IPS DF 19.7 (cell line): ENCODE data around the gene OPRD1.
"Not testable (repeated sequence)": the region's sequence is repeated elsewhere in the genome, so short reads cannot be mapped to it uniquely, and the experiment has no call there.

Experiments
- DNase-seq: peaks from one replicate; pipeline ENCODE4 v3.0.0-alpha.2; 2013; ENCODE audit warnings: low read depth, low spot score

The OPRD1 gene

DNA sequence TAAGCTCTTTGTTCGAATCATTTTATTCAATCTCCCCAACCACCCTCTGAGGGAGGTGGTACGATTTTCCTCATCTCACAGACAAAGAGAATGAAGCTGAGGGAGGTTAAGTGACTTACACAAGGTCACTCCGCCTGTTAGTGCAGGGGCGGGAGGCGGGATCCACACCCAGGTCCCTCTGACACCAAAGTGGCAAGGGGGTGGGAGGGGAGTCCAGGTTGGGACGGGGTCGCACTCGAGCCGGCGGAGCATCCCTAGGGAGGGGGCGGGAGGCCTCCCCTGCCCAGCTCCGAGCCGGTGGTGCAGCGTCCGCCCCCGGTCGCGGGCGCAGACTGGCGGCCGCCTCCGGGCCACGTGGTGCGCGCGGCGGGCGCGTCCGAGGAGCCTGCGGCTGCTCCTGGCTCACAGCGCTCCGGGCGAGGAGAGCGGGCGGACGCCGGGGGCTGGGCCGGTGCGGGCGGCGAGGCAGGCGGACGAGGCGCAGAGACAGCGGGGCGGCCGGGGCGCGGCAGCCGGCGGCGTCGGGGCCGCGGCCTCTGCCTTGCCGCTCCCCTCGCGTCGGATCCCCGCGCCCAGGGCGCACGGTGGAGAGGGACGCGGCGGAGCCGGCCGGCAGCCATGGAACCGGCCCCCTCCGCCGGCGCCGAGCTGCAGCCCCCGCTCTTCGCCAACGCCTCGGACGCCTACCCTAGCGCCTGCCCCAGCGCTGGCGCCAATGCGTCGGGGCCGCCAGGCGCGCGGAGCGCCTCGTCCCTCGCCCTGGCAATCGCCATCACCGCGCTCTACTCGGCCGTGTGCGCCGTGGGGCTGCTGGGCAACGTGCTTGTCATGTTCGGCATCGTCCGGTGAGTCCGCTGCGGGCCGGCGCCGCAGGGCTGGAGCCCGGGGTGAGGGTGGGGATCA lies at the start of gene OPRD1:
TSS of gene OPRD1 (plus strand) at position 405 of the 903 bp plus-strand sequence. CDS start at position 619, 214 bp downstream.
- no peak for DNase-seq

DNA sequence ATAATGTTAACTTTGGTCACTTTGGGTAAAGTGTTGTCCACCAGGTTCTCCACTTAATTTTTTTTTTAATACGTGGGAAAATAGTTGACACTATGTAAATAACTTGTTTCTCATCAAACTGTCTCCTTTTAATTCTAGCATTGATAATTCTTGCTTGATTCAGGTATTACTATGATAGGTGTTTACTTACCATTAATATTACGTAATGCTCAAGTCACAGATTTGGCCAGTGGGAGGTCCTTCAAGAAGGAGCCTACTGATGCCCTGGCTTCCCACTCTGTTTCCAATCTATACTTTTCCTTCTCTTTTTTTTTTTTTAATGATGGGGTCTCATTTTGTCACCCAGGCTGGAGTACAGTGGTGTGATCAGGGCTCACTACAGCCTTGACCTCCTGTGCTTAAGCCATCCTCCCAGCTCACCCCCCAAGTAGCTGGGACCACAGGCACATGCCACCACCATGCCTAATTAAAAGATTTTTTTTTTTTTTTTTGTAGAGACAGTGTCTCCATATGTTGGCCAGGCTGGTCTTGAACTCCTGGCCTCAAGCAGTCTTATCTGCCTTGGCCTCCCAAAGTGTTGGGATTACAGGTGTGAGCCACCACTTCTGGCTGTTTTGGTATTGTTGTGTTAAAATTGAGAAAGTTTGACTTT lies 45.3 kb upstream of the OPRD1 start:
- no peak for DNase-seq

DNA sequence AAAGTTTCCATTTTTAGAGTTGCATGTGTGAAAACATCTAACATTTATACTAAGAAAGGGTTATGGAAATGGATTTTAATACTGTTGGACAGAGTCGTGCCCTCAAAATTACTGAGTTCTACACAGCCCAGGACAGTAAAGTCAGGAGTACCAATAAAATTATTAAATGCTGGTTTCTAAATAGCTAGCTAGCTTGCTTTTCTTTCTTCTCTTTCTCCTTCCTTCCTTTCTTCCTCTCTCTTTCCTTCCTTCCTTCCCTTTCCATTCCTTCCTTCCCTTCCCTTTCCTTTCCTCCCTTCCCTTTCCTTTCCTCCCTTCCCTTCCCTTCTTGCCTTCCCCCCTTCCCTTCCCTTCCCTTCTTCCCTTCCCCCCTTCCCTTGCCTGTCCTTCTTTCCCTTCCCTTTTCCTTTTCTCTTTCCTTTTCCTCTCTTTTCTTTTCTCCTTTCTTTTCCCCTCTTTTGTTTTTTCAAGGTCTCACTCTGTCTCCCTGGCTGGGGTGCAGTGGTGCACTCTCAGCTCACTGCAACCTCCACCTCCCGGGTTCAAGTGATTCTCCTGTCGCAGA lies 41.3 kb upstream of the OPRD1 start:
- DNase-seq = no peak

DNA sequence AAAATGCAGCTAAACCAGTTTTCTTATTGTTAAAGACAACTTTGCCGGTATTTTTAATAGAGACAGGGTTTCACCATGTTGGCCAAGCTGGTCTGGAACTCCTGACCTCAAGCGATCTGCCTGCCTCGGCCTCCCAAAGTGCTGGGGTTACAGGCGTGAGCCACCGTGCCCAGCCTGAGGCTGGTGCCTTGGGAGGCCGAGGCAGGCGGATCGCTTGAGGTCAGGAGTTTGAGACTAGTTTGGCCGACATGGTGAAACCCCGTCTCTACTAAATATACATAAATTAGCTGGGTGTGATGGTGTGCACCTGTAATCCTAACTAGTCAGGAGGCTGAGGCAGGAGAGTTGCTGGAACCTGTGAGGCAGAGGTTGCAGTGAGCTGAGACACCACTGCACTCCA lies 40.0 kb upstream of the OPRD1 start:
- DNase-seq = not testable (repeated sequence)

DNA sequence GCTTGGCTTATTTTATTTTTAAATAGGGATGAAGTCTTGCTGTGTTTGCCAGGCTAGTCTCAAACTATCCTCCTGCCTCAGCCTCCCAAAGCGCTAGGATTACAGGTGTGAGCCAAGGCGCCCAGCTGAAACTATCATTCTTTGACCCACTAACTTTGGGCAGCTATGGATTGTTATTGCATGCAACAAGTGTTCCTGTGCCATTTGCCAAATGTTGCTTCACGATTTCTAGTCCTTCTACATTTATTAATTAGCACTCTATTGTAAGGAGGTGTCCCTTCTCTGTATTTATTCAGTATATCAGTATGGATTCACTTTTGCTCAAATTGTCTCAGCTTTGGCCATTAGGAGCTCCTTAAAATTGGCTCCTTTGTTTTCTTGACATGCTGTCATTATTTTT lies 38.9 kb upstream of the OPRD1 start:
- no peak for DNase-seq

DNA sequence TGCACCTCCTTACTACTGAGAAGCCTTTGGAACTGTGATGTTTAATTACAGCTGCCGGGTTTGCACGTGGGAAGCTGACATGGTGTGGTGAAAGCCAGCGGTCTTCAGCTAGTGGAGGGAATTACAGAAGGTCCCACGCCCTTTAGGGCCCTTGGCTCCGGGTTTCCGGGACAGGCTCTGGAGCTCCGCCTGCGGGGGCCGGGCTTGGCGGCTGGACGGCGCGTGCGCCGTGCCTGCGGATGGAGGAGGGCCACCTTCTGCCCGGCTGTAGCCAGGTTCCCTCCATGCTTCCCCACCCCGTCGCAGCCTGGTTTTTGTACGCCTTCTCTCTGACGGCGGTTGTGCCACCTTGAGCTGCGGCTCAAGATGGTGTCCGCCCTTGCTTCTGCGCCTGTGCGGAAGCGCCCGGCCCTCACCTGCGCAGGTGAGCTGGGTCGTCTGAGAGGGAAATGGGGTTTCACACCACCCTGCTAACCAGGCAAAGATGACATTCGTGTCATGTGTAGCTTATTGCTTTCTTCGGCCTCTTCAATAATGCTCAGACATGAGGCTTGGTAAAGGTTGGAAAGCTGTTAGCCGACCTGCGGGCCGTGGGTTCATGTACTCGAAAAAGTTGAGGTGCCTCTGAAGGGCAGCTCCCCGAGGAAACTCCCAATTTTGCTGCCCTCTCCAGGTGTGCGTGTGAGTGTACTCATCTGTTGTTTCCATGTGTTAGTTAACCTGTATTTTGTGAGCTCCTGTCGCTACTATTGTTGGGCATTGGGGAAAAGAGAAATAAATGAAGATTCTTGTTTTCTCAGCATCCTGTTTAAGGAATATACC lies 36.6 kb upstream of the OPRD1 start:
- no peak for DNase-seq

DNA sequence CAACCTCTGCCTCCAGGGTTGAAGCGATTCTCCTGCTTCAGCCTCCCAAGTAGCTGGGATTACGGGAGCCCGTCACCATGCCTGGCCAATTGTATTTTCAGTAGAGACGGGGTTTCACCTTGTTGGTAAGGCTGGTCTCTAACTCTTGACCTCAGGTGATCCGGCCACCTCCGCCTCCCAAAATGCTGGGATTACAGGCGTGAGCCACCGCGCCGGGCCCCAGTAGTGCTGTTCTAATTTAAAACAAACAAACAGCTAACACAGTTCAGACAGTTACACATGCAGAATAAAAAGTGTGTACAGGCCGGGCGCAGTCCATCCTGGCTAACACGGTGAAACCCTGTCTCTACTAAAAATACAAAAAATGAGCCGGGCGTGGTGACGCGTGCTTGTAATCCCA lies 35.6 kb upstream of the OPRD1 start:
- no peak for DNase-seq

DNA sequence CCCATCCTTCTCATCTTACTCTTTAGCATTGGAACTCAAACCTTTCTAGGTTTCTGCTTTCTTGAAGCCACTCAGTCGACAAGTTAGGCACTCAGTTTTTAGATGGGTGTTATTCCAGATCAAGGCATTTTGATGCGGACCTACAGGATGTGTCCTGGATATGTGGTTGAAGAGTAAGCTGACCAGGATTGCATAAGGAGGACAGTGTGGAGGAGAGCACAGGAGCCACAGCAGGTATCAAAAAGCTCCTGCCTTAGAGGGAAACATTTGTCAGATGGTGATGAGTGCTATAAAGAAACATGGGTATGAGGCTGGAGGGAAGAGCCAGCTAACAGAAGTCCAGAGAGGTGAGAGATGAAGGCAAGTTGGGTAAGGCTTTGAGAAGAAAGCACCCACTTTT lies 33.9 kb upstream of the OPRD1 start:
- no peak for DNase-seq

DNA sequence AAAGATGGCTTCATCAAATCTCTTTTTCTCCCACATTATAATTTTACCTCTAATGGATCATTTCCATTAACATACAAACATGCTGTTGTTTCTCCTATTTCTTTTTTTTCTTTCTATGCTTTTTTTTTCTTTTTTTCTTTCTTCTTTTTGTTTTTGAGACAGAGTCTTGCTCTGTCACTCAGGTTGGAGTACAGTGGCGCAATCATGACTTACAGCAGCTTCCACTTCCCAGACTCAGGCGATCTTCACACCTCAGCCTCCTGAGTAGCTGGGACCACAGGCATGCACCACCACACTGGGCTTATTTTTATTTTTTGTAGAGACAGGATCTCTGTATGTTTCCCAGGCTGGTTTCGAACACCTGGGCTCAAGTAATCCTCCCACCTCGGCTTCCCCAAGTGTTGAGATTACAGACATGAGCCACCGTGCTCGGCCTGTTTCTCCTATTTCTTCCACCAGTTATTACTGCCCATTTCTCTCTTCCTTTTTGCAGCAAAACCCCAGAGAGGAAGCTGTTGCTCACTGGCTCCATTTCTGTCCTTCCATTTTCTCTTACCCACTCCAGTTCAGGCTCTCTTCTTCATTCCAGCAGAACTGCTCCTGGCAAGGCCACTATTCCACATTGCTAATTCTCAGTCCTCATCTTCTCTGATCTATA lies 32.1 kb upstream of the OPRD1 start:
- no peak for DNase-seq

DNA sequence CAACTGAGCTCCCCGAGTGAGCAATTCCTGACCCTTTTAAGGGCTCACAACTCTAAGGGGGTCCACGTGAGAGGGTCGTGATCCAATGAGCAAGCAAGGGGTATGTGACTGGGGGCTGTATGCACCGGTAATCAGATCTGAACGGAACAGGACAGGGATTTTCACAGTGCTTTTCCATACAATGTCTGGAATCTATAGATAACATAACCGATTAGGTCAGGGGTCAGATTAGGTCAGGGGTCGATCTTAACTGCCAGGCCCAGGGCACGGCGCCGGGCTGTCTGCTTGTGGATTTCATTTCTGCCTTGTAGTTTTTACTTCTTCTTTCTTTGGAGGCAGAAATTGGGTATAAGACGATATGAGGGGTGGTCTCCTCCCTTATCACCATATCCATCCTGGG lies 30.7 kb upstream of the OPRD1 start:
- no peak for DNase-seq

DNA sequence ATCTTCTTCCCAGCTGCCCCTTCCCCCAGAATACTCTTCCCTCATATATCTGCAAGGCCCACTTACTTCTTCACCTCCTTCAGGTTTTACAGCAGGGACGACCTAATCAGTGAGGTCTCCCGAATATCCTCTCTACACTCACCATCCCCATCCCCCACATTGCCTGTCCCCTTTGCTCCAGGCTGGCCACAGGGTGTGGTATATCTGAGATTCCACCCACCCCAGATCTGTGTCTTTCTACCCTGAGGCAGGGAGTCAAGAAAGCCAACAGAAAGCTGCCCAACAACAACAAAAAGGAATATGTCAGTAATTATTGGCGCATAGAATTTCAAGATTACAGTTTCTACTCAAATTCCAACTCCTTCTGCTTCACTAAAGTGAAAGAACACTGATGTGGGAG lies 30.0 kb upstream of the OPRD1 start:
- no peak for DNase-seq

DNA sequence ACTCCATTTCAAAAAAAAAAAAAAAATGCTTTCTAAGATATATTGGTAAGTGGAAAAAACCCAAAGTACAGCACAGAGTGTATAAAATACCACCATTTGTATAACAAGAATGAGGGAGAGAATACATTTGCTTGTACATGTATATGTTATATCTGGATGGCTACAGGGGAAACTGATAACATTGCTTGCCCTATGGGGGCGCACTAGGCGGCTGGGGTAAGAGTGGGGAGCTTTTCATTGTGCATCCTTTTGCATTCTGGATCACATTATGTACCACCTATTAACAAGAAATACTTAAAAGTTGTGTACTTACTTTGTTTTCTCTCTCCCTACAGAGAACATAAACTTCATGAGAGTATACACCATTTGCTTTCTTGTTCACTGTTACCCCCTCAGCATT lies 28.6 kb upstream of the OPRD1 start:
- no peak for DNase-seq

DNA sequence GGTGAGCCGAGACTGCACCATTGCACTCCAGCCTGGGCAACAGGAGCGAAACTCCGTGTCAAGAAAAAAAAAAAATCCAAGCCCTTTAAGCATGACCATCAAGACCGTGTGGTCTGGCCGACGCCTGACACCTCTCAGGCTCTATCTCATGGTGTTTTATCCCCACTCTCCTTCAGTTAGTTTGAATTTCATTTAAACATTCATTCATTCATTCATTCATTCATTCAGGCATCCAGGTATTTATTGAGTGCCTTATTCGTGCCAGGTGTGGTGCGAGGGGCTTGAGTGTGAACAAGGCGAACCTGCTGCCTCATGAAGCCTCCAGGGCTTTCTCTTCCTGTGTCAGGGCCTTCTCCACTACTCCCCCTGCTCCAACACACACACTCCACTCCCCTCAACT lies 22.6 kb upstream of the OPRD1 start:
- DNase-seq = no peak

DNA sequence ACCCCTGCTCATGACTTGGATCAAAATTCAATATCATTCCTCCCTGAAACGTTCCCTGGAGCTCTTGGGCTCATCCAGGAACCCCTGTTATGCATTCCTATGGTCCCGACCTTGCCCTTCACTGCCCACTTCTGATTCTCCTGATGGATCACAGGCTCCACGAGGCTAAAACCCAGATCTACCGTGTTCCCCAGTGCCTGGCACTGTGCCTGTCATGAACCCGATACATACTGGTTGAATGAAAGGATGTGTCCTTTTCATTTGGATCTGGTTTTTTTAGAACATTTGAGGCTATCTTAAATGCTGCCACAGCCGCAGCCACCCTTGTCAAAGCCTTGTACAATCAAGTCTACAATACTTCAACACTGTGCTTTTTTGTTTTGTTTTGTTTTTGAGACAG lies 22.2 kb upstream of the OPRD1 start:
- DNase-seq = no peak

DNA sequence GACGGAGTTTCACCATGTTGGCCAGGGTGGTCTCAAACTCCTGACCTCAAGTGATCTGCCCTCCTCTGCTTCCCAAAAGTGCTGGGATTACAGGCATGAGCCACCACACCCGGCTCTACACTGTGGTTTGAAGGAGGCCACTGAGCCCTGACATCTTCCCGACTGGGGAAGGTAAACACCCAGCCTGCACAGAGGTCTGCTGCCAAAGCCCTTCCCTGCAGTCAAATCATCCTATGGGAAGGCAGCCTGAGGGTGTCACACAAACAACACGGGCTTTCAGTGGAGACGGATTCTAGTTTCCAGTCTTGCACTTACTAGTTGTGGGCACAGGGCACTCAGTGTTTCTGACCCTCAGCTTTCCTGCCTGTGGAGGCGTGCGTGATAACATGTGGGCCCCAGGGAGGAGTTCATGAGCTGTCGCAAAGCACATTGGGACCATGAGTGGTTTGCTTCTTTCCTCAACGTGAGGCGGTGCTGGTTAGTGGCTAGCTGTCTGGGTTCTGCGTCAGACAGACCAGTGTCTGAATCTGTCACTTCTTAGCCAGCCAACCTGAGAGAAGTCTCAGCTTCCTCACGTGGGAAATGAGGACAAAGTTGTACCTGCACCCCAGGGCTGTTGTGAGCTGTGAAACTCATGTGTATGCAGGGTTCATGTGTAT lies 21.5 kb upstream of the OPRD1 start:
- DNase-seq = no peak

DNA sequence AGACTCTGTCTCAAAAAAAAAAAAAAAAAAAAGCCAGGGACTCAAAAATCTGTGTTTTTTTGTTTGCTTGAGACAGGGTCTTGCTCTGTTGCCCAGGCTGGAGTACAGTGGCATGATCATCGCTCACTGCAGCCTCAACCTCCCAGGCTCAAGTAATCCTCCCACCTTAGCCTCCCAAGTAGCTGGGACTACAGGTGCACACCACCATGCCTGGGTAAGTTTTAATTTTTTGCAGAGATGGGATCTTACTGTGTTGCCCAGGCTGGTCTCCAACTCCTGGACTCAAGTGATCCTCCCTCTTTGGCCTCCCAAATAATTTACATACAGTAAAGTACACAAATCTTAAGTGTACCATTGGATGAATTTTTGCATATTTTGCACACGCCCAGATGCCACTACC lies 20.0 kb upstream of the OPRD1 start:
- DNase-seq = not testable (repeated sequence)

DNA sequence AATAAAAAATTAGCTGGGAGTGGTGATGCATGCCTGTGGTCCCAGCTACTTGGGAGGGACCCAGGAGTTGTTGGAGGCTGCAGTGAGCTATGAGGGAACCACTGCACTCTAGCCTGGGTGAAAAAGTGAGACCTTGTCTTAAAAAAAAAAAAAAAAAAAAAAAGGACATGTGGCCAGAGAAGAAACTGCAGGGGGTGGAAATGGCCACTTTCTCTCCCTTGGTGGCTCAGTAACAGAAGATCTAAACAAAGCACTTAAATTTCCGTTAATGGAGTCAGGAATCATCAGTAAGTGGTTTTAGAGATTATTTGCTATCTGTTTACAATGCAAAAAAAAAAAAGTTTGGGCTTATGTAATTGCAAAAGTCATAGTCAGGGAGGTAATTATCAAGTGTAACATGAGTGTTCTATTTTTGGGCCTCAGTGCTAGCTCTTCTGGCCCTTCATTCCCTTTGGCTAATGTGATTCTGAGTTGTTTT lies 19.3 kb upstream of the OPRD1 start:
- DNase-seq = no peak

DNA sequence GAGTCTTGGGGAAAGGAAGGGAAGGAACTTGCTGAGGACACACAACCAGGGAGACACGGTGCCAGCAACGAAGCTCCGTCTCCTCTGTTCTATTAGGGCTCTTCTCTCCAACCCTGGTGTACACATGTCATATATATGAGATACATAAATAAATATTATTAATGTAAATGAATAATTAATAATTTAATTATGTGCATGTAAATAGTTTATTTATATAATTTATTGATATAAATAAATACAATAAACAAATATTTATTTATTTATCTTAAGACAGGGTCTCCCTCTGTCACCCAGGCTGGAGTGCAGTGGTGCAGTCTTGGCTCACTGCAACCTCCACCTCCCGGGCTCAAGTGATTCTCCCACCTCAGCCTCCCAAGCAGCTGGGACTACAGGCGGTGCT lies 17.4 kb upstream of the OPRD1 start:
- DNase-seq = not testable (repeated sequence)

DNA sequence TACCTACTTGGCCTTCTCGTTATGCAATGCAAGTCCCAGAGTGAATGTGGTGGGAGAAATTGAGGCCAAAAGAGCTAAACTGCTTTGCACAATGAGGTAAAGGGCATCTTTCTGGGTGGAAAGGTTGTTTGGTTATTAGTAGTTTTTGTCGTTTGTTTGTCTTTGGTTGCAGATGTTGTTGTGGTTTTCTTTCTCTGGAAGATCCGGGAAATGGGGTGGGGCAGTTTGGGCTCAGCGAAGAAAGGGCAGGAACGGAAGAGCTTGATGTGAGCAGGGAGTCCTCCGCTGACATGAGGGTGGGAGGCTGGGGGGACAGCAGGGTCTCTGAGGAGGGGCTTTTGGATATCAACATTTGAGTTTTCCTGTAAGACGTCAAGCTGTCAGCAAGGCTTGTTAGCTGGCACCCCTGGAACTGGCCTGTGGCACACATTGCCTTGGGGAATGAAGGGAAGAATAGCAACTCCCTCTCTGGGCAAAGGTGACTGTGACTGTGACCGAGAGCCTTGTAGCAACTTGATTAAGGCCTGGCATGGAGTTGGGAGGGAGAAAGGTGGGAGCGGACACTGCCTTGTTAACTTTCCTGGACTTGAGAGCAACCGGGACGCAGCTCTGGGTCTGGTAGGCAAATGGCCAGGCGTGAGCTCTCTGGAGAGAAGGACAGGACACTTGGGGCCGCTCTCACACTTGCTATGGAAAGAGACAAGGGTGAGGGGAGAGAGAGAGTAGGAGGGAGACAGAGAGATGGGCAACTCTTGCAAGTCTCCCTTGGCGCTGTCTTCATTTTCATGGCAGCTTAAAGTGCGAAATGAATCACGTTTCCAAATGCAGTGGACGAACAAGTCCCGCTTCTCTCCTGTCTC lies 15.4 kb upstream of the OPRD1 start:
- no peak for DNase-seq

DNA sequence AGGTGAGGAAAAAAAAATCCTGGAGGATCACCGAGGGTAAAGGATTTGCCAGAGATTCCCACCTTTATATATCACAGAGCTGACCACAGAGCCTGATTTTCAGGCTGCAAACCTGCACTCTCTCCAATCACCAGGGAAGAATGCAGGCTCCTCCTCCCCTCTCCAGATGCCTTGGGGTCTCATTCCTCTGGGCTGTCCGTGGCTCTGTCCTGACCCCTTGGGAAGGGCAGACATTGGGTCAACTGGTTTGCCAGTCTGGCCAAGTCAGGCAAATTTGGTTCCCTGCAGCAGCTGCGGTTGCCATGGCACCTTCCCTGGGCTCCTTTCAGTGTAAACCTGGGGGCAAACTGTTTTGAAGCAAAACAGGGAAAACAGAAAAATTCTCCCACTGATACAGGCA lies 11.6 kb upstream of the OPRD1 start:
- no peak for DNase-seq
